Left ventricle myocardium inferior (tissue), 1 donor: ENCODE results near the gene SLC23A2. TPM values are rescaled to one million over a fixed set of nuclear protein-coding genes. Genes with fewer than 3 reads are reported as not detected.

Source experiments
- DNase-seq: peaks from one replicate; pipeline ENCODE4 v3.0.0-alpha.2; 2020
- H3K27ac ChIP-seq: fragments of 200-600 bp; replicated peaks from 2 replicates; pipeline ENCODE4 v1.8.0; 2021
- H3K27me3 ChIP-seq: fragments of 200-600 bp; 2 replicates; pipeline ENCODE4 v1.8.0; 2021; ENCODE audit warnings: low read depth
- H3K36me3 ChIP-seq: fragments of 200-600 bp; 2 replicates; pipeline ENCODE4 v1.8.0; 2021
- H3K4me1 ChIP-seq: fragments of 200-600 bp; 2 replicates; pipeline ENCODE4 v1.8.0; 2021
- H3K4me3 ChIP-seq: fragments of 200-600 bp; 2 replicates; pipeline ENCODE4 v1.8.0; 2021; ENCODE audit warnings: mild to moderate bottlenecking, moderate library complexity
- H3K9me3 ChIP-seq: fragments of 200-600 bp; replicated peaks from 2 replicates; pipeline ENCODE4 v1.8.0; 2021
- intact Hi-C: fragments of 100-400 bp; cut with micrococcal nuclease; formaldehyde crosslinking; loops from one replicate; pipeline ENCODE4 v1.11.0; 2022
- total RNA-seq: library from RNA; stranded (reverse); fragmentation: NEBNext Ultra II Directional; extraction: Animal tissue kit (Norgen Biotek cat#: 25700); gene quantifications from one replicate; pipeline ENCODE4 v1.2.1, GENCODE V29; 2021
- TF ChIP-seq, protein P1 (sequence below): fragments of 200-600 bp; IDR thresholded peaks from 2 replicates; pipeline ENCODE4 v1.8.0; 2021; ENCODE audit warnings: antibody characterized with exemption, mild to moderate bottlenecking, borderline replicate concordance
- donor health status: DM: no; HTN: yes; CAD: no; lungs with severe emphysema.

The SLC23A2 gene
- total RNA-seq, 1 donor from 2014 or later, result 6.3 TPM

DNA sequence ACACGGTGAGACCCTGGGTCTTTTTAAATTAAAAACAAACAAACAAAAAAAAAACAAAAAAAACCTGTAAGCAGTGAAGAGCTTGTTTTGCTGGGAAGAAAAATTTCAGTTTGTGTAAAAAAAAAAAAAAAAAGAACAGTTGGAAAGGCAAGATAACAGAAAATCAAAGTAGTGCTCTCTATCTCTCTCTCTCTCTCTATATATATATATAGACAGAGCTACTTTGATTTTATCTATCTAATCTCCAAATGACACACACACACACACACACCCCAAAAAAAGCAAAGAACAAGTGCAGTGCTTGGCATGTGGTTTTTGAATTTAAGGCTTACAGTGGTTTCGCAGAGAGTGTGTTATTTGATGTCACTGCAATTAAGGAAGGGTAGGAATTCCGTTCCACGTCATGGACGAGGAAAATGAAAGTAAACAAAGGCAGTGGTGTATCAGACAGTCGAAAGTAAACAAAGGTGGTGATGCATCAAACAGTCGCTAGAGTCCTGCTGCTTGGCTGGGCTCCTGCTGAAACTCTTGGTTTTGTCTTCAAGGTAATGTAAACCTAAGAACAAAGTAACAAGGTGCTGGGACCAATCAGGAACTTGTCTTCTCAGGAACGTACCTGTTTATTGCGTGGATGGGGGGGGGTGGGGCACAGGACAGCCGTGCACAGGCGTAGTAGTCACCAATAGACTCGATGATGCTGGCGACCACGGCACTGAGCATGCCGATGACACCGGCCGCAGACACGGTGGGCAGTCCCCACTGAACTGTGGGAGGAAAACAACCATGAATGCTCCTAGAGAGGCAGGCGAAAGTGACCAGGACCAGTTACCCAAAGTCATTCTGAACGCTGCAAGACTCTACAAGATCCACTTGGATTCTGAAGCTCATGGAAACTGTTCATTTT is 131.8 kb downstream of the SLC23A2 start:
- H3K4me3 ChIP-seq, result no peak overlapping the region
- no peaks in the 10 kb centered on the region for H3K9me3 ChIP-seq
- no peak for DNase-seq
- no peaks in the 10 kb centered on the region for H3K27me3 ChIP-seq
- intact Hi-C loops, result no loop called here
- TF ChIP-seq, protein P1, sequence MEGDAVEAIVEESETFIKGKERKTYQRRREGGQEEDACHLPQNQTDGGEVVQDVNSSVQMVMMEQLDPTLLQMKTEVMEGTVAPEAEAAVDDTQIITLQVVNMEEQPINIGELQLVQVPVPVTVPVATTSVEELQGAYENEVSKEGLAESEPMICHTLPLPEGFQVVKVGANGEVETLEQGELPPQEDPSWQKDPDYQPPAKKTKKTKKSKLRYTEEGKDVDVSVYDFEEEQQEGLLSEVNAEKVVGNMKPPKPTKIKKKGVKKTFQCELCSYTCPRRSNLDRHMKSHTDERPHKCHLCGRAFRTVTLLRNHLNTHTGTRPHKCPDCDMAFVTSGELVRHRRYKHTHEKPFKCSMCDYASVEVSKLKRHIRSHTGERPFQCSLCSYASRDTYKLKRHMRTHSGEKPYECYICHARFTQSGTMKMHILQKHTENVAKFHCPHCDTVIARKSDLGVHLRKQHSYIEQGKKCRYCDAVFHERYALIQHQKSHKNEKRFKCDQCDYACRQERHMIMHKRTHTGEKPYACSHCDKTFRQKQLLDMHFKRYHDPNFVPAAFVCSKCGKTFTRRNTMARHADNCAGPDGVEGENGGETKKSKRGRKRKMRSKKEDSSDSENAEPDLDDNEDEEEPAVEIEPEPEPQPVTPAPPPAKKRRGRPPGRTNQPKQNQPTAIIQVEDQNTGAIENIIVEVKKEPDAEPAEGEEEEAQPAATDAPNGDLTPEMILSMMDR, result no peak
- H3K4me1 ChIP-seq, result no peaks in the 10 kb centered on the region
- H3K27ac ChIP-seq, result no peak overlapping the region
- H3K36me3 ChIP-seq, result peaks cover 54% of the 10 kb centered on the region

DNA sequence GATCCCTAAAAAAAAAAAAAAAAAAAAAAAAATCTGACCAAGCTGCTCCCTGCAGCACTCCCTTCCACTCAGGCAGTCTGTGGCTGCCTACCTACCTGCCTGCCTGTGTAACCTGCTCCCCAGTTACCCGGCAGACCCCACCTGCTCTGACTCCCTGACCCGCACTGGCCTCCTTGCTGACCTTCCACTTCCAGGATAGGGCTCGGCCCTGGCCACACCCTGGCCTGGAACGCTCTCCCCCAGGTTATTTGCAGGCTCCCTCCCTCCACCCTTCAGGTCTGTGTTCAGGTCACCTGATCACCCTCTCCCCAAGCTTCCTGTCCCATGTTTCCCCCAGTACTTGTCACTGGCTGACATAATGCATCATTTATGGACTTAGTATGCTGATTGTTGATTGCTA is 134.3 kb downstream of the SLC23A2 start:
- Histone ChIP-seq H3K9me3 (no peaks in the 10 kb centered on the region), H3K4me3 (no peak overlapping the region), H3K36me3 (peaks cover 53% of the 10 kb centered on the region), H3K4me1 (no peaks in the 10 kb centered on the region), H3K27ac (no peak overlapping the region), H3K27me3 (no peaks in the 10 kb centered on the region)
- intact Hi-C loops, result no loop called here
- TF ChIP-seq, protein P1, result no peak
- no peak for DNase-seq

DNA sequence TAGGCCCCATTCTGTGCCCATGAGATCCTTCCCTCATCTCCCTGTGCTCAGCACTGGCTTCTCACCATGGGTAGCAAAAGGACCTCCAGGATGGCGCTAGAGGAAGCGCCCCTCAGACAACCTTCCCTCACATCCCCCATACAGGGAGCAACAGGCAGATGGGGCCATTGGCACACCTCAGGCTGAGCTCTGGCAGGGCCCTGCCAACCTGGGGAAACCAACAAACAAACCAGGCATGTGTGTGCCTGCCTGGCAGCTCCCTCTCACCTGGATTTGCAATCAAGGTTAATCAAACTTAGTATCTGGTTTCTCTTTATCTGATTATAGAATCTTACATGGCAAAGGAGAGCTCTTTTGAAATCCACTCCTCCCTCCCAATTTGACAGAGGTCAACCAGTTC is 134.9 kb downstream of the SLC23A2 start:
- Histone ChIP-seq H3K4me3 (no peak overlapping the region), H3K9me3 (no peaks in the 10 kb centered on the region), H3K27me3 (no peaks in the 10 kb centered on the region), H3K4me1 (no peaks in the 10 kb centered on the region), H3K36me3 (peaks cover 55% of the 10 kb centered on the region), H3K27ac (no peak overlapping the region)
- TF ChIP-seq, protein P1, result no peak
- intact Hi-C loops, result no loop called here
- no peak for DNase-seq

DNA sequence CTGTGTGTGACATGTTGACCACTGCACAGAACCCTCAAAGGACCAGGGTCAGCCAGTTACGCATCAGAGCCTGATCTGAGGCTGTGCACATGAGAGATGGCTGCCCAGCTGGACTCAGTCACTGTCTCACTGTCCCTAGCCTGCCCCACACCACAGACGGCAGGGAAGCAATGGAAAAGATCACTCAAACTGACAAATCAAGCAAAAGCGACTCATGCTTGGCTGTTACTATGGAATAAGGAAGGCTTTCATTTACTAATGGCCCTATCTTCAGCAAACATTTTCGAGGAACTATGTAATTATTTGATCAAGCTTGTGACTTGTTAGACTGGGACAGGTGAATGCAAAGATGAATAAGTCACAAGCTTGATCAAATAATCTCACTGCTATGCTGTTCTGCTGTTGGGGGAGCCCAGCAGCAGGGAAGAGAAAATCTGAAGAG is 137.0 kb downstream of the SLC23A2 start:
- Histone ChIP-seq H3K27me3 (no peaks in the 10 kb centered on the region), H3K4me3 (no peak overlapping the region), H3K27ac (no peak overlapping the region), H3K36me3 (peaks cover 64% of the 10 kb centered on the region), H3K4me1 (no peaks in the 10 kb centered on the region), H3K9me3 (no peaks in the 10 kb centered on the region)
- TF ChIP-seq, protein P1, result no peak
- DNase-seq, result no peak
- intact Hi-C loops, result no loop called here

DNA sequence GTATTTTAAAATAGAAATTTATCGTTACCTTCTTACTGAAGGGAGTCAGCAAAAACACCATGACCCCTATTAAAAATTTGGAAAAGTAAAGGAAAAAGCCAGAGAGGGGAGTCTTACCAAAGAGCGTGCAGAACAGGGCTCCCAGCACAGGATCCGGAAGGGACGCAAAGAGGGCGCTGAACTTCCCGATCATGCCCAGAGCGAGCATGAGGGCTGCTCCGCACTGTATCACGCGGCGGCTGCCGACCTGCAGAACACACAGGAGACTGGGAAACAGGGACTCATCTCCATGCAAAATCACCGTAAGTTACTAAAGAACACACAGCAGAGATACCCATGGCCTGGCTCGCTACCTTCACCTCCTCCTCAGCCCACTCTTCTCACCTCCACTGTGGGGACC is 138.6 kb downstream of the SLC23A2 start:
- intact Hi-C loops, result no loop called here
- Histone ChIP-seq H3K4me1 (peaks cover 1% of the 10 kb centered on the region), H3K4me3 (no peak overlapping the region), H3K9me3 (no peaks in the 10 kb centered on the region), H3K27ac (no peak overlapping the region), H3K36me3 (peaks cover 74% of the 10 kb centered on the region), H3K27me3 (no peaks in the 10 kb centered on the region)
- TF ChIP-seq, protein P1, result no peak
- no peak for DNase-seq
